GM18526 (cell line): ENCODE measurements around the gene CAMKV.

ENCODE experiments used
- POLR2A ChIP-seq: IDR thresholded peaks from 3 replicates; pipeline ENCODE4 v1.6.1; 2011; ENCODE audit not compliant: insufficient read length; ENCODE audit errors: extremely low read depth

CAMKV gene

GRCh38 chr3:49869525-49870126 is at the start of gene CAMKV:
Gene CAMKV, minus strand, starts transcription at chr3:49869906. Its CDS starts 7,518 bp downstream, at chr3:49862388.
- no peak for TF ChIP-seq POLR2A

- no peak for TF ChIP-seq POLR2A
Measured at GRCh38 chr3:49916686-49917085, 47.0 kb upstream of the CAMKV start.

GRCh38 chr3:49914906-49915305 is 45.2 kb upstream of the CAMKV start:
- no peak for TF ChIP-seq POLR2A

GRCh38 chr3:49912881-49913281 is 43.2 kb upstream of the CAMKV start:
- no peak for TF ChIP-seq POLR2A

- no peak for TF ChIP-seq POLR2A
Measured at GRCh38 chr3:49911611-49912010, 41.9 kb upstream of the CAMKV start.

- TF ChIP-seq POLR2A = no peak
Measured at GRCh38 chr3:49911124-49911420, 41.4 kb upstream of the CAMKV start.

- no peak for TF ChIP-seq POLR2A
Measured at GRCh38 chr3:49910409-49911123, 40.9 kb upstream of the CAMKV start.

- no peak for TF ChIP-seq POLR2A
Measured at GRCh38 chr3:49908373-49909199, 38.9 kb upstream of the CAMKV start.

GRCh38 chr3:49906073-49906743 is 36.5 kb upstream of the CAMKV start:
- TF ChIP-seq POLR2A = no peak

- peak; percentile 40 for TF ChIP-seq POLR2A
Measured at GRCh38 chr3:49903451-49904424, 34.0 kb upstream of the CAMKV start, which contains the start of gene MST1R. Gene MST1R, minus strand, starts transcription at chr3:49903873. Its CDS starts 264 bp downstream, at chr3:49903609.

- TF ChIP-seq POLR2A = no peak
Measured at GRCh38 chr3:49902511-49903345, 33.0 kb upstream of the CAMKV start.

GRCh38 chr3:49901366-49902339 is 31.9 kb upstream of the CAMKV start:
- no peak for TF ChIP-seq POLR2A
